Measurements from ENCODE around the gene OLFM4. TPM values are rescaled to one million over a fixed set of nuclear protein-coding genes. Genes with fewer than 3 reads are reported as not detected.

The OLFM4 gene
- total and polyA plus RNA-seq, 2 of the 8 experiments (the other 6 are each of a cell fraction or from before 2014, with no cell fraction given): not detected

DNA sequence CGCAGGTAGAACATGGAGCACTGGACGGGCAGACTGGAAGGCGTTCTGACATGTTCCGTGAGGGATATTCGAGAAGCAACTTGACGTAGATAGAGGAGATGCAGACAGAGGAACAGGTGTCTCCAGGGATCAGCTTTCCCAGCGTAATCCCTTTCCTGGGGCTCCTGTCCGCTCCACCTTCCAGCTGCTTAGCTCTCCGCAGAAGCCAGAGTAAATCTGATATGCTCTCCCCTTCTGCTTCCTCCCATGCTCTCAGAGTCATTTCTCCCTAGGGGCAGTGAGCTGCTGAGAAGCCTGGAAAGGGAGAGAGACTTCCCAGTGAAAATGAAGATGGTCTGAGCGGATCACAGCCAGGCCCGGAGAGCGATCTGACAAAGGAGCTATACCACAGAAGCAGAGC lies 23.0 kb upstream of the OLFM4 start (continued):
- TF ChIP-seq, protein P1, sequence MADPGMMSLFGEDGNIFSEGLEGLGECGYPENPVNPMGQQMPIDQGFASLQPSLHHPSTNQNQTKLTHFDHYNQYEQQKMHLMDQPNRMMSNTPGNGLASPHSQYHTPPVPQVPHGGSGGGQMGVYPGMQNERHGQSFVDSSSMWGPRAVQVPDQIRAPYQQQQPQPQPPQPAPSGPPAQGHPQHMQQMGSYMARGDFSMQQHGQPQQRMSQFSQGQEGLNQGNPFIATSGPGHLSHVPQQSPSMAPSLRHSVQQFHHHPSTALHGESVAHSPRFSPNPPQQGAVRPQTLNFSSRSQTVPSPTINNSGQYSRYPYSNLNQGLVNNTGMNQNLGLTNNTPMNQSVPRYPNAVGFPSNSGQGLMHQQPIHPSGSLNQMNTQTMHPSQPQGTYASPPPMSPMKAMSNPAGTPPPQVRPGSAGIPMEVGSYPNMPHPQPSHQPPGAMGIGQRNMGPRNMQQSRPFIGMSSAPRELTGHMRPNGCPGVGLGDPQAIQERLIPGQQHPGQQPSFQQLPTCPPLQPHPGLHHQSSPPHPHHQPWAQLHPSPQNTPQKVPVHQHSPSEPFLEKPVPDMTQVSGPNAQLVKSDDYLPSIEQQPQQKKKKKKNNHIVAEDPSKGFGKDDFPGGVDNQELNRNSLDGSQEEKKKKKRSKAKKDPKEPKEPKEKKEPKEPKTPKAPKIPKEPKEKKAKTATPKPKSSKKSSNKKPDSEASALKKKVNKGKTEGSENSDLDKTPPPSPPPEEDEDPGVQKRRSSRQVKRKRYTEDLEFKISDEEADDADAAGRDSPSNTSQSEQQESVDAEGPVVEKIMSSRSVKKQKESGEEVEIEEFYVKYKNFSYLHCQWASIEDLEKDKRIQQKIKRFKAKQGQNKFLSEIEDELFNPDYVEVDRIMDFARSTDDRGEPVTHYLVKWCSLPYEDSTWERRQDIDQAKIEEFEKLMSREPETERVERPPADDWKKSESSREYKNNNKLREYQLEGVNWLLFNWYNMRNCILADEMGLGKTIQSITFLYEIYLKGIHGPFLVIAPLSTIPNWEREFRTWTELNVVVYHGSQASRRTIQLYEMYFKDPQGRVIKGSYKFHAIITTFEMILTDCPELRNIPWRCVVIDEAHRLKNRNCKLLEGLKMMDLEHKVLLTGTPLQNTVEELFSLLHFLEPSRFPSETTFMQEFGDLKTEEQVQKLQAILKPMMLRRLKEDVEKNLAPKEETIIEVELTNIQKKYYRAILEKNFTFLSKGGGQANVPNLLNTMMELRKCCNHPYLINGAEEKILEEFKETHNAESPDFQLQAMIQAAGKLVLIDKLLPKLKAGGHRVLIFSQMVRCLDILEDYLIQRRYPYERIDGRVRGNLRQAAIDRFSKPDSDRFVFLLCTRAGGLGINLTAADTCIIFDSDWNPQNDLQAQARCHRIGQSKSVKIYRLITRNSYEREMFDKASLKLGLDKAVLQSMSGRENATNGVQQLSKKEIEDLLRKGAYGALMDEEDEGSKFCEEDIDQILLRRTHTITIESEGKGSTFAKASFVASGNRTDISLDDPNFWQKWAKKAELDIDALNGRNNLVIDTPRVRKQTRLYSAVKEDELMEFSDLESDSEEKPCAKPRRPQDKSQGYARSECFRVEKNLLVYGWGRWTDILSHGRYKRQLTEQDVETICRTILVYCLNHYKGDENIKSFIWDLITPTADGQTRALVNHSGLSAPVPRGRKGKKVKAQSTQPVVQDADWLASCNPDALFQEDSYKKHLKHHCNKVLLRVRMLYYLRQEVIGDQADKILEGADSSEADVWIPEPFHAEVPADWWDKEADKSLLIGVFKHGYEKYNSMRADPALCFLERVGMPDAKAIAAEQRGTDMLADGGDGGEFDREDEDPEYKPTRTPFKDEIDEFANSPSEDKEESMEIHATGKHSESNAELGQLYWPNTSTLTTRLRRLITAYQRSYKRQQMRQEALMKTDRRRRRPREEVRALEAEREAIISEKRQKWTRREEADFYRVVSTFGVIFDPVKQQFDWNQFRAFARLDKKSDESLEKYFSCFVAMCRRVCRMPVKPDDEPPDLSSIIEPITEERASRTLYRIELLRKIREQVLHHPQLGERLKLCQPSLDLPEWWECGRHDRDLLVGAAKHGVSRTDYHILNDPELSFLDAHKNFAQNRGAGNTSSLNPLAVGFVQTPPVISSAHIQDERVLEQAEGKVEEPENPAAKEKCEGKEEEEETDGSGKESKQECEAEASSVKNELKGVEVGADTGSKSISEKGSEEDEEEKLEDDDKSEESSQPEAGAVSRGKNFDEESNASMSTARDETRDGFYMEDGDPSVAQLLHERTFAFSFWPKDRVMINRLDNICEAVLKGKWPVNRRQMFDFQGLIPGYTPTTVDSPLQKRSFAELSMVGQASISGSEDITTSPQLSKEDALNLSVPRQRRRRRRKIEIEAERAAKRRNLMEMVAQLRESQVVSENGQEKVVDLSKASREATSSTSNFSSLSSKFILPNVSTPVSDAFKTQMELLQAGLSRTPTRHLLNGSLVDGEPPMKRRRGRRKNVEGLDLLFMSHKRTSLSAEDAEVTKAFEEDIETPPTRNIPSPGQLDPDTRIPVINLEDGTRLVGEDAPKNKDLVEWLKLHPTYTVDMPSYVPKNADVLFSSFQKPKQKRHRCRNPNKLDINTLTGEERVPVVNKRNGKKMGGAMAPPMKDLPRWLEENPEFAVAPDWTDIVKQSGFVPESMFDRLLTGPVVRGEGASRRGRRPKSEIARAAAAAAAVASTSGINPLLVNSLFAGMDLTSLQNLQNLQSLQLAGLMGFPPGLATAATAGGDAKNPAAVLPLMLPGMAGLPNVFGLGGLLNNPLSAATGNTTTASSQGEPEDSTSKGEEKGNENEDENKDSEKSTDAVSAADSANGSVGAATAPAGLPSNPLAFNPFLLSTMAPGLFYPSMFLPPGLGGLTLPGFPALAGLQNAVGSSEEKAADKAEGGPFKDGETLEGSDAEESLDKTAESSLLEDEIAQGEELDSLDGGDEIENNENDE (IDR thresholded peaks at IDR 0.05; ENCODE audit: insufficient replicate concordance, low read length): no peak
- no peak for TF ChIP-seq GABPA (IDR thresholded peaks at IDR 0.05; ENCODE audit: borderline replicate concordance, insufficient read depth, low read length)
- TF ChIP-seq, protein P2, sequence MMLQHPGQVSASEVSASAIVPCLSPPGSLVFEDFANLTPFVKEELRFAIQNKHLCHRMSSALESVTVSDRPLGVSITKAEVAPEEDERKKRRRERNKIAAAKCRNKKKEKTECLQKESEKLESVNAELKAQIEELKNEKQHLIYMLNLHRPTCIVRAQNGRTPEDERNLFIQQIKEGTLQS (IDR thresholded peaks at IDR 0.05; ENCODE audit: insufficient read depth, low read depth, low read length): no peak
- no peak for TF ChIP-seq RAD21 (IDR thresholded peaks at IDR 0.05 in 1 of 2, conservative IDR thresholded peaks at IDR 0.05 in 1 of 2; ENCODE audit: low read depth in 2 of 2, low read length in 2 of 2)
- TF ChIP-seq JUND (IDR thresholded peaks at IDR 0.05; ENCODE audit: low read length): no peak
- no peak for TF ChIP-seq CBX8 (IDR thresholded peaks at IDR 0.05; ENCODE audit: borderline replicate concordance, low read depth, low read length)
- no peak for TF ChIP-seq RNF2 (IDR thresholded peaks at IDR 0.05; ENCODE audit: borderline replicate concordance, low read depth, low read length, missing control alignments, poor library complexity, severe bottlenecking)
- no peak for TF ChIP-seq TBP (IDR thresholded peaks at IDR 0.05; ENCODE audit: low read depth, low read length)
- TF ChIP-seq TCF12 (IDR thresholded peaks at IDR 0.05; ENCODE audit: low read depth, low read length): no peak
- TF ChIP-seq HDAC6 (IDR thresholded peaks at IDR 0.05; ENCODE audit: low read depth, low read length): no peak
